Heart left ventricle (tissue), 13 donors: ENCODE data around the gene SLC22A12.

Experiments
- CTCF ChIP-seq, 12 donors: fragments of 200-600 bp; sonication (generic) in 4 of 12; IDR thresholded peaks; one replicate each; pipeline versions ENCODE4 v1.5.0 to v1.8.0; 2018 to 2022; ENCODE audit warnings: antibody characterized with exemption in 12 of 12, mild to moderate bottlenecking in 5 of 12
- POLR2A ChIP-seq, 2 donors: fragments of 450-650 bp; IDR thresholded peaks; one replicate each; pipeline ENCODE4 v1.6.1; 2017; ENCODE audit warnings: antibody characterized with exemption in 2 of 2, mild to moderate bottlenecking in 2 of 2, moderate library complexity in 2 of 2
- donor health status: ischemic (EF 13 %, LVEDD 7.1; RV severe dilation, severe dysfunction).
- donor health status: DM: no; HTN: yes; CAD: no.
- donor health status: DM: no; HTN: no; CAD: no.
- donor health status: ischemic (EF 25% LVEDD 6.9; RV normal size, moderate dysfunction).
- donor health status: ischemic (EF 25% LVEDD 5.7; RV mildly dilated, moderate dysfunction).
- donor health status: ischemic (EF 35%, LVEDD 5.7; RV mildly dilated, moderate dysfunction).
- donor health status: nonischemic (EF 11% LVEDD 7.7; RV severe dilation, severe dysfunction).
- donor health status: DM: yes; HTN: yes; CAD: no.
- donor health status: PGD.
- donor health status: ischemic (EF 29% LVEDD 5.4; RV normal size, mild dysfunction).
- donor health status: nonischemic (EF 23%, LVEDD 6.1; RV moderate dilation, normal function).

- TF ChIP-seq CTCF (IDR thresholded peaks at IDR 0.05) (no peak), POLR2A (IDR thresholded peaks at IDR 0.05) (no peak)
Observed at GRCh38 chr11:64619196-64619595, 28.2 kb downstream of the SLC22A12 start.
